K562 (cell line): Measurements from ENCODE around the gene TAOK2. TPM values are rescaled to one million over a fixed set of nuclear protein-coding genes. Genes with fewer than 3 reads are reported as not detected.

Experiments used
- ATF7 ChIP-seq: fragments of 450-650 bp; IDR thresholded peaks from 2 replicates; pipeline ENCODE4 v1.7.1; 2014; ENCODE audit warnings: mild to moderate bottlenecking, moderate library complexity
- CCNT2 ChIP-seq: IDR thresholded peaks from 2 replicates; pipeline ENCODE4 v1.6.1; 2011; ENCODE audit warnings: borderline replicate concordance, low read depth, mild to moderate bottlenecking, moderate library complexity, mixed read lengths, low read length; ENCODE audit not compliant: insufficient read length; ENCODE audit errors: extremely low read depth
- CXXC5 ChIP-seq: fragments of 250-450 bp; sonication (Bioruptor Pico); IDR thresholded peaks from 2 replicates; pipeline ENCODE4 v1.8.0; 2022; ENCODE audit warnings: inconsistent platforms, mild to moderate bottlenecking, moderate library complexity
- ERF ChIP-seq: fragments of 450-650 bp; formaldehyde crosslinking; IDR thresholded peaks from 2 replicates; pipeline ENCODE4 v1.4.0; 2020; ENCODE audit warnings: mild to moderate bottlenecking, mixed read lengths
- GABPB1 ChIP-seq: sonication (generic); formaldehyde crosslinking; IDR thresholded peaks from 2 replicates; pipeline ENCODE4 v1.8.0; 2022; ENCODE audit warnings: mild to moderate bottlenecking, missing genetic modification reagents
- JUND ChIP-seq, 2 experiments: IDR thresholded peaks; 2 replicates in 1 of 2; 3 replicates in 1 of 2; pipeline ENCODE4 v1.6.1; 2011; ENCODE audit warnings: borderline replicate concordance in 2 of 2, low read depth in 2 of 2, low read length in 2 of 2, improper control_type of control experiment in 1 of 2, missing biosample characterization in 1 of 2, missing genetic modification characterization in 1 of 2, missing genetic modification reagents in 1 of 2
- KDM2B ChIP-seq: fragments of 250-450 bp; sonication (Bioruptor Pico); IDR thresholded peaks from 2 replicates; pipeline ENCODE4 v1.8.0; 2021; ENCODE audit warnings: mild to moderate bottlenecking, moderate library complexity
- KLF1 ChIP-seq: fragments of 450-650 bp; IDR thresholded peaks from 2 replicates; pipeline ENCODE4 v1.6.1; 2016; ENCODE audit warnings: missing genetic modification characterization, missing compliant biosample characterization
- KLF6 ChIP-seq: fragments of 250-450 bp; sonication (Bioruptor Pico); IDR thresholded peaks from 2 replicates; pipeline ENCODE4 v1.4.0; 2020; ENCODE audit warnings: mild to moderate bottlenecking, moderate library complexity, borderline replicate concordance
- POLR2A ChIP-seq: fragments of 450-650 bp; conservative IDR thresholded peaks from 2 replicates; pipeline ENCODE4 v1.6.1; 2016
- POLR2H ChIP-seq: IDR thresholded peaks from 2 replicates; pipeline ENCODE4 v1.6.1; 2016; ENCODE audit warnings: missing genetic modification characterization, low read depth, mild to moderate bottlenecking, control low read depth, missing compliant biosample characterization, moderate library complexity
- POU5F1 ChIP-seq: fragments of 150-350 bp; IDR thresholded peaks from 2 replicates; pipeline ENCODE4 v1.6.1; 2014; ENCODE audit warnings: borderline replicate concordance, low read length, low read depth, mild to moderate bottlenecking; ENCODE audit not compliant: partially characterized antibody
- U2AF1 ChIP-seq: fragments of 200-400 bp; formaldehyde crosslinking; optimal IDR thresholded peaks from 2 replicates; pipeline ENCODE3; 2017; ENCODE audit warnings: mild to moderate bottlenecking, low read depth, low read length, moderate library complexity
- XRCC4 ChIP-seq: IDR thresholded peaks from one replicate; pipeline ENCODE4 v1.6.1; 2011; ENCODE audit not compliant: insufficient read depth, insufficient read length; ENCODE audit errors: extremely low read depth
- ZBTB7A ChIP-seq: IDR thresholded peaks from 2 replicates; pipeline ENCODE4 v1.6.1; 2011; ENCODE audit warnings: low read depth, mild to moderate bottlenecking, low read length, moderate library complexity, borderline replicate concordance; ENCODE audit not compliant: control insufficient read depth
- polyA plus RNA-seq, 8 experiments: library from polyadenylated mRNA; depleted of rRNA in 4 of 8; stranded (reverse) in 5 of 8; unstranded in 3 of 8; fragments of >200 nt; fragmentation: Nextera tagmentation in 2 of 8; fragmentation: Illumina TruSeq in 1 of 8; extraction: Ambion mirVana in 2 of 8; extraction: Trizol in 1 of 8; gene quantifications; 2 replicates each; pipeline versions ENCODE4 v1.2.1 to v1.2.3, GENCODE V29; 2011 to 2014; ENCODE audit warnings: inconsistent platforms in 1 of 8, missing spikeins in 1 of 8
- total RNA-seq, 7 experiments: library from RNA; depleted of rRNA in 6 of 7; stranded (reverse); fragments of >200 nt in 6 of 7; fragmentation: Illumina TruSeq in 2 of 7; extraction: Trizol in 2 of 7; gene quantifications; 2 replicates each; pipeline versions ENCODE4 v1.2.1 to v1.2.3, GENCODE V29; 2011 to 2021; ENCODE audit warnings: low replicate concordance in 1 of 7
- TF ChIP-seq, protein P1 (sequence below), 2 experiments: fragments of 450-650 bp; IDR thresholded peaks; 2 replicates each; pipeline ENCODE4 v1.6.1; 2018; ENCODE audit warnings: mild to moderate bottlenecking in 2 of 2, low read depth in 1 of 2; ENCODE audit not compliant: partially characterized antibody in 2 of 2
- TF ChIP-seq, protein P2 (sequence below), 2 experiments: fragments of 450-650 bp in 1 of 2; sonication (generic) in 1 of 2; formaldehyde crosslinking in 1 of 2; IDR thresholded peaks in 1 of 2; conservative IDR thresholded peaks in 1 of 2; 2 replicates each; pipeline versions ENCODE4 v1.6.1 to v1.8.1; 2016 to 2023; ENCODE audit warnings: mild to moderate bottlenecking in 2 of 2, moderate library complexity in 2 of 2, inconsistent platforms in 1 of 2, missing genetic modification reagents in 1 of 2
- TF ChIP-seq, protein P3 (sequence below): fragments of 200-800 bp; sonication (Bioruptor generic); IDR thresholded peaks from 2 replicates; pipeline ENCODE4 v1.6.1; 2017; ENCODE audit warnings: missing genetic modification characterization, missing compliant biosample characterization

Gene TAOK2
- total and polyA plus RNA-seq, 9 of the 15 experiments (the other 6 are each of a cell fraction or from before 2014, with no cell fraction given) = 0.10 to 41.8 (median 13.7) TPM

DNA sequence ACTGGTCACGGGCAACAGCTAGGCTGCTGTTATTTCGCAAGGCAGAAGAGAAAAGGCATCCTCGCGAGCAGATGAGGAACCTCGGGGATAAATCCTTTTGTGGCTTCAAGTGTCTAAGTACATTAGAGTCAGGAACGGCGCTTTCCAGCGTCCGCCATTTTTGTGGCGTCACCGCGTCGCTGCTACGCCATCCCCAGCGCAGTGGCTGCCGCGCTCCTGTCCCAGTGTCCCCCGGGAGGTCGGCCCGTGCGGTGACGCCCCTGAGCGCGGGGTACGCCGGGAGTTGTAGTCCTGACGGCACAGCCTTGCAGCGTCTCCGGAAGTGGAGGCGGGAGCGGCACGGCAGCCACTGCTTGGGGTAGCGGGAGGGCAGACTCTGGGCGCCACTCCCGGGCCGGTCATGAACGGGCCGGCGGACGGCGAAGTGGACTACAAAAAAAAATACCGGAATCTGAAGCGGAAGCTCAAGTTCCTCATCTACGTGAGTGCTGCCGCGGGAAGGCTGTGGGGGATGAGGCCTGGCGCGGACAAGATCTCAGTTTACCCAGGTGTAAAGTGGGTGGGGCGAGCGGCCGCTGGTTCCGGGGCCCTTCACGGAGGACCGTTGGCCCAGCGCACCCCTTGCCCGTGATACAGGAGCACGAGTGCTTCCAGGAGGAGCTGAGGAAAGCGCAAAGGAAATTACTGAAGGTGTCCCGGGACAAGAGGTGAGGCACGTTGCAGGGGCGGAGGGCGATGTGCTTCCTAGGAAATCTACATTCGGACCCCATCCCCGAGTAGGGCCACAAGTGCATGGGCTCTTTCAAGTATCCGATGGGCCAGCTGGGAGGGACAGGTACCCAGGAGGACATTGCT, 22.5 kb downstream of the TAOK2 start, which contains the start of gene INO80E (continued):
- TF ChIP-seq, protein P1, sequence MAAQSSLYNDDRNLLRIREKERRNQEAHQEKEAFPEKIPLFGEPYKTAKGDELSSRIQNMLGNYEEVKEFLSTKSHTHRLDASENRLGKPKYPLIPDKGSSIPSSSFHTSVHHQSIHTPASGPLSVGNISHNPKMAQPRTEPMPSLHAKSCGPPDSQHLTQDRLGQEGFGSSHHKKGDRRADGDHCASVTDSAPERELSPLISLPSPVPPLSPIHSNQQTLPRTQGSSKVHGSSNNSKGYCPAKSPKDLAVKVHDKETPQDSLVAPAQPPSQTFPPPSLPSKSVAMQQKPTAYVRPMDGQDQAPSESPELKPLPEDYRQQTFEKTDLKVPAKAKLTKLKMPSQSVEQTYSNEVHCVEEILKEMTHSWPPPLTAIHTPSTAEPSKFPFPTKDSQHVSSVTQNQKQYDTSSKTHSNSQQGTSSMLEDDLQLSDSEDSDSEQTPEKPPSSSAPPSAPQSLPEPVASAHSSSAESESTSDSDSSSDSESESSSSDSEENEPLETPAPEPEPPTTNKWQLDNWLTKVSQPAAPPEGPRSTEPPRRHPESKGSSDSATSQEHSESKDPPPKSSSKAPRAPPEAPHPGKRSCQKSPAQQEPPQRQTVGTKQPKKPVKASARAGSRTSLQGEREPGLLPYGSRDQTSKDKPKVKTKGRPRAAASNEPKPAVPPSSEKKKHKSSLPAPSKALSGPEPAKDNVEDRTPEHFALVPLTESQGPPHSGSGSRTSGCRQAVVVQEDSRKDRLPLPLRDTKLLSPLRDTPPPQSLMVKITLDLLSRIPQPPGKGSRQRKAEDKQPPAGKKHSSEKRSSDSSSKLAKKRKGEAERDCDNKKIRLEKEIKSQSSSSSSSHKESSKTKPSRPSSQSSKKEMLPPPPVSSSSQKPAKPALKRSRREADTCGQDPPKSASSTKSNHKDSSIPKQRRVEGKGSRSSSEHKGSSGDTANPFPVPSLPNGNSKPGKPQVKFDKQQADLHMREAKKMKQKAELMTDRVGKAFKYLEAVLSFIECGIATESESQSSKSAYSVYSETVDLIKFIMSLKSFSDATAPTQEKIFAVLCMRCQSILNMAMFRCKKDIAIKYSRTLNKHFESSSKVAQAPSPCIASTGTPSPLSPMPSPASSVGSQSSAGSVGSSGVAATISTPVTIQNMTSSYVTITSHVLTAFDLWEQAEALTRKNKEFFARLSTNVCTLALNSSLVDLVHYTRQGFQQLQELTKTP (IDR thresholded peaks at IDR 0.05; ENCODE audit: low read depth in 1 of 2, partially characterized antibody in 2 of 2) = peak in 1 of 2 experiments; percentile 95
- TF ChIP-seq POLR2H (tag) (peak; percentile 91), KLF6 (CRISPR knock-in tag) (peak; percentile 58; the same call in 1 of the 2 replicates), GABPB1 (CRISPR knock-in tag) (peak; percentile 92), POLR2A (peak; percentile 93), U2AF1 (no peak), CXXC5 (peak; percentile 93), ZBTB7A (no peak), KDM2B (CRISPR knock-in tag) (0 out of 2 replicates have a peak, but pooled peaks have one; percentile 3), ERF (0 out of 2 replicates have a peak, but pooled peaks have one; percentile 14), CCNT2 (peak; percentile 57), ATF7 (peak; percentile 96), POU5F1 (peak; percentile 51), KLF1 (tag) (peak; percentile 61), JUND (IDR thresholded peaks at IDR 0.05; ENCODE audit: borderline replicate concordance, low read depth, low read length) (peak; percentile 79), JUND (tag; IDR thresholded peaks at IDR 0.05; ENCODE audit: borderline replicate concordance, low read depth, low read length) (no peak; the same call in 2 of the 3 replicates), XRCC4 (no peak)
- TF ChIP-seq, protein P2, sequence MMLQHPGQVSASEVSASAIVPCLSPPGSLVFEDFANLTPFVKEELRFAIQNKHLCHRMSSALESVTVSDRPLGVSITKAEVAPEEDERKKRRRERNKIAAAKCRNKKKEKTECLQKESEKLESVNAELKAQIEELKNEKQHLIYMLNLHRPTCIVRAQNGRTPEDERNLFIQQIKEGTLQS (IDR thresholded peaks at IDR 0.05) = peak; percentile 60
- TF ChIP-seq, protein P2 (CRISPR knock-in tag; conservative IDR thresholded peaks at IDR 0.05) = peak; percentile 90
- TF ChIP-seq, protein P3, sequence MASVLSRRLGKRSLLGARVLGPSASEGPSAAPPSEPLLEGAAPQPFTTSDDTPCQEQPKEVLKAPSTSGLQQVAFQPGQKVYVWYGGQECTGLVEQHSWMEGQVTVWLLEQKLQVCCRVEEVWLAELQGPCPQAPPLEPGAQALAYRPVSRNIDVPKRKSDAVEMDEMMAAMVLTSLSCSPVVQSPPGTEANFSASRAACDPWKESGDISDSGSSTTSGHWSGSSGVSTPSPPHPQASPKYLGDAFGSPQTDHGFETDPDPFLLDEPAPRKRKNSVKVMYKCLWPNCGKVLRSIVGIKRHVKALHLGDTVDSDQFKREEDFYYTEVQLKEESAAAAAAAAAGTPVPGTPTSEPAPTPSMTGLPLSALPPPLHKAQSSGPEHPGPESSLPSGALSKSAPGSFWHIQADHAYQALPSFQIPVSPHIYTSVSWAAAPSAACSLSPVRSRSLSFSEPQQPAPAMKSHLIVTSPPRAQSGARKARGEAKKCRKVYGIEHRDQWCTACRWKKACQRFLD (CRISPR knock-in tag) = peak; percentile 89
